ENCODE results near the gene RS1. TPM values are rescaled to one million over a fixed set of nuclear protein-coding genes. Genes with fewer than 3 reads are reported as not detected.

RS1 gene
- polyA plus RNA-seq, 2 of the 4 experiments (the other 2 are of a cell fraction), result not detected

DNA sequence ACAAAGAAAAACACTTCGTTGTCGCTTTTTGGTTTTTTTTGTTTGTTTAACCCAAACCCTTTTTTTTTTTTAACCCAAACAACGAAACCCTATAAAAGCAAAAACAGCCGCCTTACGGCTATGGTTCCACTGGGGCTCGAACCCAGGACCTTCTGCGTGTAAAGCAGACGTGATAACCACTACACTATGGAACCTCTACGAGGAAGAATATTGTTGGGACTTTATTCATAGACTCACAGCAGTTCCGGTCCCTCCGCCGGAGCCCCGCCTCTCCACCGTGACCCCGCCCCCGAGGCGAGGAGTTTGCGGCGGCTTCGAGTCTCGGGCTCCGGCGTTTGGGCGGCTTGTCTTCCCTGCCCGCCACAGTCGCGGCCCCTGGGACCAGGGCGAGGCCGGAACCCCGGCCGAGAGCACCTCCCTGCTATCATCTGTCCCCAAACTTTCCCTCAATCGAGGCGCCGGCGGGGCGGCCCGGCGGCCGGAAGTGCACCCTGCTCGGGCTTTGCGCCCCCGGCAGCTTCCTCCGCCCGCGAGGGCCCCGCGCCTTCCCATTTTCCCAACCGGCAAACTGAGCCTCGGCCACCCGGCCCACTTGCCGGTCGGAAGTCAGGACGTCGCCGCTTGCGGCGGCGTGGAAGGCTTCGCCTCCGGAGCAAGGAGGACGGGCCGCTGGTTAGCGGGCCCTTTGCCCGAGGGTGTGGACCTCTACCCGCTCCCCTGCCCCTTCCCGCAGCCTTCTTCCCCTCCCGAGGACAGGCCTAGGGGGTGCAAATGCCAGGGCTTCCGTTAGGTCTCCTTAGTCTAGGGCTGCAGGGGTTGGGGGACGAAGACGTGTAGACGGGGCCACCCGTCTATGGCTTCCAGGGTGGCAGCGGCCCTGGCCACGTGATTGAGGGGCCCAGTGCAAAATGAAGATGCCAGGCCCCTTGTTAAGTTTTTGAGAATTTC, 3.2 kb upstream of the RS1 start (continued):
- TF ChIP-seq MAZ (IDR thresholded peaks at IDR 0.05; ENCODE audit: borderline replicate concordance, low read depth, low read length) (0 out of 2 replicates have a peak, but pooled peaks have one; percentile 35), EHF (CRISPR knock-in tag; IDR thresholded peaks at IDR 0.05) (no peak), SREBF2 (IDR thresholded peaks at IDR 0.05) (peak; percentile 78), FOXS1 (CRISPR knock-in tag; IDR thresholded peaks at IDR 0.05) (no peak), MAFK (IDR thresholded peaks at IDR 0.05; ENCODE audit: partially characterized antibody) (no peak), BHLHE40 (IDR thresholded peaks at IDR 0.05; ENCODE audit: low read depth, low read length) (no peak), PHF8 (IDR thresholded peaks at IDR 0.05; ENCODE audit: borderline replicate concordance, low read depth) (no peak; the same call in 1 of the 2 replicates), HDAC2 (IDR thresholded peaks at IDR 0.05) (peak; percentile 81; the same call in 1 of the 2 replicates), EHMT2 (IDR thresholded peaks at IDR 0.05; ENCODE audit: low read depth) (no peak), MYC (IDR thresholded peaks at IDR 0.05; ENCODE audit: borderline replicate concordance, low read length) (no peak), CHD4 (IDR thresholded peaks at IDR 0.05; ENCODE audit: borderline replicate concordance) (0 out of 2 replicates have a peak, but pooled peaks have one; percentile 79), HOXB13 (CRISPR knock-in tag; IDR thresholded peaks at IDR 0.05; ENCODE audit: low read depth) (peak; percentile 59; the same call in 1 of the 2 replicates), KDM1A (IDR thresholded peaks at IDR 0.05; ENCODE audit: low read depth) (peak; percentile 89), KDM5A (IDR thresholded peaks at IDR 0.05) (no peak), CEBPB (IDR thresholded peaks at IDR 0.05) (peak in 1 of 2 experiments; percentile 14; a peak in 1 of 4 replicates), FOSB (CRISPR knock-in tag; IDR thresholded peaks at IDR 0.05) (no peak), JUN (IDR thresholded peaks at IDR 0.05) (peak in 1 of 2 experiments; percentile 33; a peak in 1 of 5 replicates), EP300 (IDR thresholded peaks at IDR 0.05) (no peak), CBX2 (IDR thresholded peaks at IDR 0.05; ENCODE audit: borderline replicate concordance, low read depth) (no peak), ESRRA (IDR thresholded peaks at IDR 0.05; ENCODE audit: borderline replicate concordance, low read length) (0 out of 2 replicates have a peak, but pooled peaks have one; percentile 50), NFE2L2 (conservative IDR thresholded peaks at IDR 0.05; ENCODE audit: low read length) (no peak), GATA3 (IDR thresholded peaks at IDR 0.05; ENCODE audit: borderline replicate concordance) (no peak), SMC3 (IDR thresholded peaks at IDR 0.05) (peak; percentile 8; the same call in 2 of the 3 replicates), POLR2A (IDR thresholded peaks at IDR 0.05; ENCODE audit: low read length) (peak; percentile 23; the same call in 1 of the 2 replicates), ZC3H11A (IDR thresholded peaks at IDR 0.05) (no peak), CHD2 (IDR thresholded peaks at IDR 0.05; ENCODE audit: low read length, partially characterized antibody) (no peak)
- TF ChIP-seq, protein P1, sequence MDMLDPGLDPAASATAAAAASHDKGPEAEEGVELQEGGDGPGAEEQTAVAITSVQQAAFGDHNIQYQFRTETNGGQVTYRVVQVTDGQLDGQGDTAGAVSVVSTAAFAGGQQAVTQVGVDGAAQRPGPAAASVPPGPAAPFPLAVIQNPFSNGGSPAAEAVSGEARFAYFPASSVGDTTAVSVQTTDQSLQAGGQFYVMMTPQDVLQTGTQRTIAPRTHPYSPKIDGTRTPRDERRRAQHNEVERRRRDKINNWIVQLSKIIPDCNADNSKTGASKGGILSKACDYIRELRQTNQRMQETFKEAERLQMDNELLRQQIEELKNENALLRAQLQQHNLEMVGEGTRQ (IDR thresholded peaks at IDR 0.05), result no peak
- TF ChIP-seq, protein P2, sequence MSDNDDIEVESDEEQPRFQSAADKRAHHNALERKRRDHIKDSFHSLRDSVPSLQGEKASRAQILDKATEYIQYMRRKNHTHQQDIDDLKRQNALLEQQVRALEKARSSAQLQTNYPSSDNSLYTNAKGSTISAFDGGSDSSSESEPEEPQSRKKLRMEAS (IDR thresholded peaks at IDR 0.05), result peak; percentile 64
- TF ChIP-seq, protein P3, sequence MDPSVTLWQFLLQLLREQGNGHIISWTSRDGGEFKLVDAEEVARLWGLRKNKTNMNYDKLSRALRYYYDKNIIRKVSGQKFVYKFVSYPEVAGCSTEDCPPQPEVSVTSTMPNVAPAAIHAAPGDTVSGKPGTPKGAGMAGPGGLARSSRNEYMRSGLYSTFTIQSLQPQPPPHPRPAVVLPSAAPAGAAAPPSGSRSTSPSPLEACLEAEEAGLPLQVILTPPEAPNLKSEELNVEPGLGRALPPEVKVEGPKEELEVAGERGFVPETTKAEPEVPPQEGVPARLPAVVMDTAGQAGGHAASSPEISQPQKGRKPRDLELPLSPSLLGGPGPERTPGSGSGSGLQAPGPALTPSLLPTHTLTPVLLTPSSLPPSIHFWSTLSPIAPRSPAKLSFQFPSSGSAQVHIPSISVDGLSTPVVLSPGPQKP (IDR thresholded peaks at IDR 0.05; ENCODE audit: low read depth, low read length), result 0 out of 2 replicates have a peak, but pooled peaks have one; percentile 63
- TF ChIP-seq, protein P4, sequence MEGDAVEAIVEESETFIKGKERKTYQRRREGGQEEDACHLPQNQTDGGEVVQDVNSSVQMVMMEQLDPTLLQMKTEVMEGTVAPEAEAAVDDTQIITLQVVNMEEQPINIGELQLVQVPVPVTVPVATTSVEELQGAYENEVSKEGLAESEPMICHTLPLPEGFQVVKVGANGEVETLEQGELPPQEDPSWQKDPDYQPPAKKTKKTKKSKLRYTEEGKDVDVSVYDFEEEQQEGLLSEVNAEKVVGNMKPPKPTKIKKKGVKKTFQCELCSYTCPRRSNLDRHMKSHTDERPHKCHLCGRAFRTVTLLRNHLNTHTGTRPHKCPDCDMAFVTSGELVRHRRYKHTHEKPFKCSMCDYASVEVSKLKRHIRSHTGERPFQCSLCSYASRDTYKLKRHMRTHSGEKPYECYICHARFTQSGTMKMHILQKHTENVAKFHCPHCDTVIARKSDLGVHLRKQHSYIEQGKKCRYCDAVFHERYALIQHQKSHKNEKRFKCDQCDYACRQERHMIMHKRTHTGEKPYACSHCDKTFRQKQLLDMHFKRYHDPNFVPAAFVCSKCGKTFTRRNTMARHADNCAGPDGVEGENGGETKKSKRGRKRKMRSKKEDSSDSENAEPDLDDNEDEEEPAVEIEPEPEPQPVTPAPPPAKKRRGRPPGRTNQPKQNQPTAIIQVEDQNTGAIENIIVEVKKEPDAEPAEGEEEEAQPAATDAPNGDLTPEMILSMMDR (IDR thresholded peaks at IDR 0.05), result no peak
